HepG2 (cell line): ENCODE data around the gene TMEM184B. TPM values are rescaled to one million over a fixed set of nuclear protein-coding genes. Genes with fewer than 3 reads are reported as not detected.

ENCODE experiments used
- CREB1 ChIP-seq, 2 experiments: fragments of 450-650 bp in 1 of 2; IDR thresholded peaks; 2 replicates each; pipeline ENCODE4 v1.6.1; 2016 to 2017; ENCODE audit warnings: control low read depth in 1 of 2, mild to moderate bottlenecking in 1 of 2, missing compliant biosample characterization in 1 of 2, missing genetic modification characterization in 1 of 2
- DNMT3B ChIP-seq: conservative IDR thresholded peaks from 2 replicates; pipeline ENCODE4 v1.6.1; 2016; ENCODE audit warnings: missing biosample characterization, control low read depth
- ELF1 ChIP-seq: sonication (generic); formaldehyde crosslinking; IDR thresholded peaks from 2 replicates; pipeline ENCODE4 v1.4.0; 2020; ENCODE audit warnings: missing genetic modification reagents
- ESRRA ChIP-seq: sonication (generic); formaldehyde crosslinking; IDR thresholded peaks from 2 replicates; pipeline ENCODE4 v1.5.1; 2020; ENCODE audit warnings: mild to moderate bottlenecking, low read depth, missing genetic modification reagents
- FOSL2 ChIP-seq: sonication (generic); formaldehyde crosslinking; IDR thresholded peaks from 2 replicates; pipeline ENCODE4 v1.4.0; 2020; ENCODE audit warnings: missing genetic modification reagents
- FOXK2 ChIP-seq: fragments of 450-650 bp; IDR thresholded peaks from 2 replicates; pipeline ENCODE4 v1.6.1; 2016
- HDAC6 ChIP-seq: fragments of 200-600 bp; sonication (generic); IDR thresholded peaks from 2 replicates; pipeline ENCODE4 v1.7.0; 2017; ENCODE audit warnings: mild to moderate bottlenecking, antibody characterized with exemption, low read length, low read depth
- IRF2 ChIP-seq: IDR thresholded peaks from 2 replicates; pipeline ENCODE4 v1.6.1; 2018; ENCODE audit warnings: missing genetic modification reagents, missing compliant biosample characterization
- PHF20 ChIP-seq: sonication (generic); formaldehyde crosslinking; IDR thresholded peaks from 2 replicates; pipeline ENCODE4 v1.5.0; 2020; ENCODE audit warnings: mild to moderate bottlenecking, missing genetic modification reagents
- SALL1 ChIP-seq: sonication (generic); formaldehyde crosslinking; IDR thresholded peaks from 2 replicates; pipeline ENCODE4 v1.8.0; 2022; ENCODE audit warnings: mild to moderate bottlenecking, missing genetic modification reagents
- SP5 ChIP-seq: IDR thresholded peaks from 2 replicates; pipeline ENCODE4 v1.6.1; 2016; ENCODE audit warnings: low read depth, borderline replicate concordance
- YEATS2 ChIP-seq: sonication (generic); formaldehyde crosslinking; IDR thresholded peaks from 2 replicates; pipeline ENCODE4 v1.4.0; 2020; ENCODE audit warnings: missing genetic modification reagents, borderline replicate concordance
- ZNF713 ChIP-seq: sonication (generic); formaldehyde crosslinking; IDR thresholded peaks from 2 replicates; pipeline ENCODE4 v1.4.0; 2020; ENCODE audit warnings: mild to moderate bottlenecking, missing genetic modification reagents
- ZNF747 ChIP-seq: sonication (generic); formaldehyde crosslinking; IDR thresholded peaks from 2 replicates; pipeline ENCODE4 v1.8.1; 2023; ENCODE audit warnings: missing genetic modification reagents, mild to moderate bottlenecking, borderline replicate concordance
- ZNF839 ChIP-seq: sonication (generic); formaldehyde crosslinking; IDR thresholded peaks from 2 replicates; pipeline ENCODE4 v1.4.0; 2020; ENCODE audit warnings: missing genetic modification reagents, mild to moderate bottlenecking, borderline replicate concordance
- polyA plus RNA-seq, 8 experiments: library from polyadenylated mRNA; depleted of rRNA in 3 of 8; stranded (reverse) in 7 of 8; unstranded in 1 of 8; fragments of >200 nt; fragmentation: Illumina TruSeq in 4 of 8; extraction: Trizol in 4 of 8; gene quantifications; 2 replicates each; pipeline versions ENCODE4 v1.2.1 to v1.2.3, GENCODE V29; 2011 to 2016; ENCODE audit warnings: low read depth in 4 of 8, missing spikeins in 1 of 8, mixed read lengths in 1 of 8; ENCODE audit not compliant: insufficient read depth in 1 of 8
- total RNA-seq, 5 experiments: library from RNA; depleted of rRNA; stranded (reverse); fragments of >200 nt; fragmentation: Illumina TruSeq; extraction: Trizol; gene quantifications; 2 replicates each; pipeline ENCODE4 v1.2.3, GENCODE V29; 2016; ENCODE audit warnings: low read depth in 1 of 5
- TF ChIP-seq, protein P1 (sequence below): fragments of 450-650 bp; IDR thresholded peaks from 2 replicates; pipeline ENCODE4 v1.6.1; 2016
- TF ChIP-seq, protein P2 (sequence below): sonication (generic); formaldehyde crosslinking; IDR thresholded peaks from 2 replicates; pipeline ENCODE4; 2020; ENCODE audit warnings: missing genetic modification reagents, mild to moderate bottlenecking, borderline replicate concordance
- TF ChIP-seq, protein P3 (sequence below): sonication (generic); formaldehyde crosslinking; IDR thresholded peaks from 2 replicates; pipeline ENCODE4 v1.8.0; 2022; ENCODE audit warnings: mild to moderate bottlenecking, missing genetic modification reagents, moderate library complexity
- TF ChIP-seq, protein P4 (sequence below): sonication (generic); formaldehyde crosslinking; IDR thresholded peaks from 2 replicates; pipeline ENCODE4 v1.5.0; 2020; ENCODE audit warnings: mild to moderate bottlenecking, missing genetic modification reagents
- TF ChIP-seq, protein P5 (sequence below): sonication (generic); formaldehyde crosslinking; IDR thresholded peaks from 2 replicates; pipeline ENCODE4 v1.5.1; 2020; ENCODE audit warnings: mild to moderate bottlenecking, moderate library complexity, missing genetic modification reagents

TMEM184B gene
- total and polyA plus RNA-seq, 2 of the 13 experiments (the other 11 are each of a cell fraction or from before 2014, with no cell fraction given) = 15.9 to 16.0 TPM

DNA sequence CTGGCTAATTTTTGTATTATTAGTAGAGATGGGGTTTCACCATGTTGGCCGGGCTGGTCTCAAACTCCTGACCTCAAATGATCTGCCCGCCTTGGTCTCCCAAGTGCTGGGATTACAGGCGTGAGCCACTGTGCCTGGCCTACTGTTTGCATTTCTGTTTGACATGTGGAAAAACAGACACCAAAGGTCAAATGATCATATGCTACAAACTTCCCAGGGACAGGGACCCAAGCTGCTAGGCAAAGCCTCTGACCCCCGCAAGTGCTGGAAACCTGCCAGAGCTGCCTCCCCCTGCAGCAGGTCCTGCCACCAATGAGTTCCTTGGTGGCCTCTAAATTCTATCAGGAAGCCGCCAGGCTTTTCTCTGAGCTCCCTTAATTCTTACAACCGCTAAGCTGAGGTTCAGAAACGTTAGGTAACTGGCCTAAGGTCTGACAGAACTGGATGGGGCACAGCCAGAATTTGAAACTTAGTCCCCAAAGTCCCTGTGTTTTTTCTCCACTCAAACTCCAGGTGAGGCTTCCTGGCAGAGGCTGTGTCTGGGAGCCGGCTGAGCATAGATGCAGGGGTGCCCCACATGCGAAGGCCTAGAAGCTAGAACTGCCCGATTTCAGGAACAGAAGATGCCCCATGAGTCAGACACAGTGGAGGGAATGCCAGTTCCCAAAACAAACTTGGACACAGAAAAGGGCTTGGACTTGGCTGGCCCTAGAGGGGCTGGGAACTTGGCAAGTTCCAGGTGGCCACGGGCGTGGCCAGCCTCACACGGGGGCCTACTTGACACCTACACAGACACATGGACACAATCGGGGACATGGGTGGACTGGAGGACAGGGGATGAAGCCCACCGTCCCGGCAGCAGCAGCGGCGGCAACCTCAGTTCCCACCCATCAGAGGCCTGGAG, 37.1 kb upstream of the TMEM184B start (continued):
- TF ChIP-seq PHF20 (CRISPR knock-in tag) (peak; percentile 39; the same call in 1 of the 2 replicates), IRF2 (CRISPR knock-in tag) (peak; percentile 39; the same call in 1 of the 2 replicates), ZNF747 (CRISPR knock-in tag) (0 out of 2 replicates have a peak, but pooled peaks have one; percentile 23), HDAC6 (no peak), CREB1 (IDR thresholded peaks at IDR 0.05) (no peak), CREB1 (CRISPR knock-in tag; IDR thresholded peaks at IDR 0.05) (0 out of 2 replicates have a peak, but pooled peaks have one; percentile 42), YEATS2 (CRISPR knock-in tag) (peak; percentile 49; the same call in 1 of the 2 replicates), SALL1 (CRISPR knock-in tag) (peak; percentile 91), FOXK2 (0 out of 2 replicates have a peak, but pooled peaks have one; percentile 29), SP5 (CRISPR knock-in tag) (peak; percentile 30; the same call in 1 of the 2 replicates), FOSL2 (CRISPR knock-in tag) (peak; percentile 59), ZNF713 (no peak), DNMT3B (no peak), ZNF839 (no peak), ESRRA (peak; percentile 36; the same call in 1 of the 2 replicates), ELF1 (CRISPR knock-in tag) (peak; percentile 20; the same call in 1 of the 2 replicates)
- TF ChIP-seq, protein P1, sequence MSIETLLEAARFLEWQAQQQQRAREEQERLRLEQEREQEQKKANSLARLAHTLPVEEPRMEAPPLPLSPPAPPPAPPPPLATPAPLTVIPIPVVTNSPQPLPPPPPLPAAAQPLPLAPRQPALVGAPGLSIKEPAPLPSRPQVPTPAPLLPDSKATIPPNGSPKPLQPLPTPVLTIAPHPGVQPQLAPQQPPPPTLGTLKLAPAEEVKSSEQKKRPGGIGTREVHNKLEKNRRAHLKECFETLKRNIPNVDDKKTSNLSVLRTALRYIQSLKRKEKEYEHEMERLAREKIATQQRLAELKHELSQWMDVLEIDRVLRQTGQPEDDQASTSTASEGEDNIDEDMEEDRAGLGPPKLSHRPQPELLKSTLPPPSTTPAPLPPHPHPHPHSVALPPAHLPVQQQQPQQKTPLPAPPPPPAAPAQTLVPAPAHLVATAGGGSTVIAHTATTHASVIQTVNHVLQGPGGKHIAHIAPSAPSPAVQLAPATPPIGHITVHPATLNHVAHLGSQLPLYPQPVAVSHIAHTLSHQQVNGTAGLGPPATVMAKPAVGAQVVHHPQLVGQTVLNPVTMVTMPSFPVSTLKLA = peak; percentile 48
- TF ChIP-seq, protein P2, sequence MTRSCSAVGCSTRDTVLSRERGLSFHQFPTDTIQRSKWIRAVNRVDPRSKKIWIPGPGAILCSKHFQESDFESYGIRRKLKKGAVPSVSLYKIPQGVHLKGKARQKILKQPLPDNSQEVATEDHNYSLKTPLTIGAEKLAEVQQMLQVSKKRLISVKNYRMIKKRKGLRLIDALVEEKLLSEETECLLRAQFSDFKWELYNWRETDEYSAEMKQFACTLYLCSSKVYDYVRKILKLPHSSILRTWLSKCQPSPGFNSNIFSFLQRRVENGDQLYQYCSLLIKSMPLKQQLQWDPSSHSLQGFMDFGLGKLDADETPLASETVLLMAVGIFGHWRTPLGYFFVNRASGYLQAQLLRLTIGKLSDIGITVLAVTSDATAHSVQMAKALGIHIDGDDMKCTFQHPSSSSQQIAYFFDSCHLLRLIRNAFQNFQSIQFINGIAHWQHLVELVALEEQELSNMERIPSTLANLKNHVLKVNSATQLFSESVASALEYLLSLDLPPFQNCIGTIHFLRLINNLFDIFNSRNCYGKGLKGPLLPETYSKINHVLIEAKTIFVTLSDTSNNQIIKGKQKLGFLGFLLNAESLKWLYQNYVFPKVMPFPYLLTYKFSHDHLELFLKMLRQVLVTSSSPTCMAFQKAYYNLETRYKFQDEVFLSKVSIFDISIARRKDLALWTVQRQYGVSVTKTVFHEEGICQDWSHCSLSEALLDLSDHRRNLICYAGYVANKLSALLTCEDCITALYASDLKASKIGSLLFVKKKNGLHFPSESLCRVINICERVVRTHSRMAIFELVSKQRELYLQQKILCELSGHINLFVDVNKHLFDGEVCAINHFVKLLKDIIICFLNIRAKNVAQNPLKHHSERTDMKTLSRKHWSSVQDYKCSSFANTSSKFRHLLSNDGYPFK (CRISPR knock-in tag) = 0 out of 2 replicates have a peak, but pooled peaks have one; percentile 23
- TF ChIP-seq, protein P3, sequence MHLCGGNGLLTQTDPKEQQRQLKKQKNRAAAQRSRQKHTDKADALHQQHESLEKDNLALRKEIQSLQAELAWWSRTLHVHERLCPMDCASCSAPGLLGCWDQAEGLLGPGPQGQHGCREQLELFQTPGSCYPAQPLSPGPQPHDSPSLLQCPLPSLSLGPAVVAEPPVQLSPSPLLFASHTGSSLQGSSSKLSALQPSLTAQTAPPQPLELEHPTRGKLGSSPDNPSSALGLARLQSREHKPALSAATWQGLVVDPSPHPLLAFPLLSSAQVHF (CRISPR knock-in tag) = no peak
- TF ChIP-seq, protein P4, sequence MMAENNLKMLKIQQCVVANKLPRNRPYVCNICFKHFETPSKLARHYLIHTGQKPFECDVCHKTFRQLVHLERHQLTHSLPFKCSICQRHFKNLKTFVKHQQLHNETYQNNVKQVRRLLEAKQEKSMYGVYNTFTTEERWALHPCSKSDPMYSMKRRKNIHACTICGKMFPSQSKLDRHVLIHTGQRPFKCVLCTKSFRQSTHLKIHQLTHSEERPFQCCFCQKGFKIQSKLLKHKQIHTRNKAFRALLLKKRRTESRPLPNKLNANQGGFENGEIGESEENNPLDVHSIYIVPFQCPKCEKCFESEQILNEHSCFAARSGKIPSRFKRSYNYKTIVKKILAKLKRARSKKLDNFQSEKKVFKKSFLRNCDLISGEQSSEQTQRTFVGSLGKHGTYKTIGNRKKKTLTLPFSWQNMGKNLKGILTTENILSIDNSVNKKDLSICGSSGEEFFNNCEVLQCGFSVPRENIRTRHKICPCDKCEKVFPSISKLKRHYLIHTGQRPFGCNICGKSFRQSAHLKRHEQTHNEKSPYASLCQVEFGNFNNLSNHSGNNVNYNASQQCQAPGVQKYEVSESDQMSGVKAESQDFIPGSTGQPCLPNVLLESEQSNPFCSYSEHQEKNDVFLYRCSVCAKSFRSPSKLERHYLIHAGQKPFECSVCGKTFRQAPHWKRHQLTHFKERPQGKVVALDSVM = peak; percentile 69
- TF ChIP-seq, protein P5, sequence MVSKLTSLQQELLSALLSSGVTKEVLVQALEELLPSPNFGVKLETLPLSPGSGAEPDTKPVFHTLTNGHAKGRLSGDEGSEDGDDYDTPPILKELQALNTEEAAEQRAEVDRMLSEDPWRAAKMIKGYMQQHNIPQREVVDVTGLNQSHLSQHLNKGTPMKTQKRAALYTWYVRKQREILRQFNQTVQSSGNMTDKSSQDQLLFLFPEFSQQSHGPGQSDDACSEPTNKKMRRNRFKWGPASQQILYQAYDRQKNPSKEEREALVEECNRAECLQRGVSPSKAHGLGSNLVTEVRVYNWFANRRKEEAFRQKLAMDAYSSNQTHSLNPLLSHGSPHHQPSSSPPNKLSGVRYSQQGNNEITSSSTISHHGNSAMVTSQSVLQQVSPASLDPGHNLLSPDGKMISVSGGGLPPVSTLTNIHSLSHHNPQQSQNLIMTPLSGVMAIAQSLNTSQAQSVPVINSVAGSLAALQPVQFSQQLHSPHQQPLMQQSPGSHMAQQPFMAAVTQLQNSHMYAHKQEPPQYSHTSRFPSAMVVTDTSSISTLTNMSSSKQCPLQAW (CRISPR knock-in tag) = peak; percentile 74
